GM21423 (cell line): ENCODE measurements around the gene DMBX1.

ENCODE experiments used
- ATAC-seq: cut with Tn5 transposase; IDR thresholded peaks from one replicate; pipeline ENCODE4 v1.9.1; 2021; ENCODE audit warnings: mild to moderate bottlenecking, moderate library complexity; ENCODE audit not compliant: unreplicated experiment

Gene DMBX1

DNA sequence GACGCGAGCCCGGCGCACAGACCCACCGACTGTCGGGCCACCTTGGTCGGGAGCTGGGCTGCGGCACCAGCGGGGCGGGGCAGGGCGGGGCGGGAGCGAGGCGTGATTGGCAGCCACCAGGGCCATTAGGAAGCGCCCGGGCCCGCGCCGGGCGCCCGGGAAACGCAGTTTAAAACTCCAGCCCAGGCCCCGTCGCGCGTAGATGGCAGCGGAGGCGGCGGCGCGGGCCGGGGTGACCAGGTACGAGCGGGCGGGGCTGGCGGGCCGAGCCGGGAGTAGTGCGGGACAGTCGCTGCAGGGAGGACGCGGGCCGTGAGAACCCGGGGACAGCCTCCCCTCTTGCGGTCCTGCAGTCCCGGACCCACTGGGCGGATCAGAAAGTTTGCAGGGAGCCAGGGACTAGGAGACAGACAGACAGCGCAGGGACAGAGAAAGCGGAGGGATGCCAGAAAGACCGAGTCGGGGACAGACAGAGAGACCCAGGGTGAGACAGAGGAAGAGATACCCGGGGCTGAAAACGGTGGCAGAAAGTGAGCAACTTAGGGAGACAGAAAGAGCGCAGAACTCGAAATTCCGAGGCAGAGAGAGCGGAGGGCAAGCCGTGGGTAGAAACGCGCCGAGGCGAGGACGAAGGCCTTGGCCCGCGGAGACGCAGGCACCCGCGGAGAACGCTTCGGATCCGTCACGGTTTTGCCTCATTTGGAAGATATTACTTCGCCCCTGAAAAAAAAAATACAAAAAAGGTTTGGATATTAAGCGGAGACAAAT, at the start of gene DMBX1:
DMBX1 (plus strand) TSS at position 199 of the 768 bp plus-strand sequence. CDS start 17,175 bp downstream, outside the sequence.
- no peak for ATAC-seq

DNA sequence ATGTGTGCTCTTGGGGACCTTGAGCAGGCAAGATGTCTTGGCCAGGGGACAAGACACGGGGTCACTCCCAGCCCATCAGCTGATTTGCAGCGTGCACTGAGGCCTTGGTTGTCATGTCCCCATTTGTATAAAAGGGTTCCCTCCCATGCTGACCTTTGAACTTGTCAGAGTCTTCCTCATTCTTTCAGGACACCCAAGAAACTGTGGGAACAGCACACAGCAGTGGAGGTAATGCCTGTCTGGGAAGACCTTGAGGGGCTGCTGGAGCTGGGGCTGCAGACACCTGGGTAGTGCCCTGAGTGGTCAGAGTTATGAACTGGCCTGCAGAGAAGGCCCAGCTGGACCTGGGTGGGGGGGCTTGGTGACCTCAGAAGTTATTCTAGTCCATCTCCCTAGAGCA, 49.2 kb upstream of the DMBX1 start:
- ATAC-seq, result no peak

DNA sequence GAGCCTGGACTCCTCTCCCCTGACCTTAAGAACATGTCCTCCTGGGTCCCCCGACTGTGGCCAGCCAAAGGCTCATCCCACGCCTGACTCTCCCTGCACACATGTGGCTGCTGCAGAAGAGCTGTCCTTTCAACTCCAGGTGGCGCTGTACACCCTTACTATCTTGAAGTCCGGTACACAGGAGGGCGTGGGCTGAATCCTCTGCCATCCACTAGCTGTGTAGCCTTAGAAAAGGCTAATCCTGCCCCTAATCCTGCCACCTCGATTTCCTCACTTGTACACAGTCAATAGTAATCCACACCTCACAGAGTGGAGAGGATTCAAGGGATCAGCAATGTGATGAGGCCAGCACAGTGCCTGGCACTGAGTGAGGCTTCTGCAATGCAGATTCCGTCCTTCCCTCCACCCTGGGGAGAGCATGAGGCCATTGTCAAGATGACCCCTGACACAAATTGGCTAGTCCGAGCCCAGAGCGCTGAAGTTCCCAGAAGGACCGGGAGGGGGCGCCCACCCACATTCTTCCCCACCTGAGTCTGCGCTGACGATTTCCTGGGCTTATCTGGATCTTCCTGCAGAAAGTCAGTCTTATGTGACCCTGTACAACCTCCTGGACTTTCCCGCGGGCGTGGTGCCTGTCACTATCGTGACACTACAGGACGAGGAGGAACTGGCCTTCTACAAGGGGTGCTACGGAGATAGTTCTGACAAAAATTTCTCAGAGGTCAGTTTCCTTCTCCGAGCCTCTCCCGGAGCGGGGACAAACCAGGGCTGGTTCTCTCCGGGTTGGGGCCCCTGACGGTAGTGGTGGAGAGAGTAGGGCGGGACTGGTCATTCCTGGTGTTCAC, 47.1 kb upstream of the DMBX1 start:
- ATAC-seq, result peak; percentile 59

DNA sequence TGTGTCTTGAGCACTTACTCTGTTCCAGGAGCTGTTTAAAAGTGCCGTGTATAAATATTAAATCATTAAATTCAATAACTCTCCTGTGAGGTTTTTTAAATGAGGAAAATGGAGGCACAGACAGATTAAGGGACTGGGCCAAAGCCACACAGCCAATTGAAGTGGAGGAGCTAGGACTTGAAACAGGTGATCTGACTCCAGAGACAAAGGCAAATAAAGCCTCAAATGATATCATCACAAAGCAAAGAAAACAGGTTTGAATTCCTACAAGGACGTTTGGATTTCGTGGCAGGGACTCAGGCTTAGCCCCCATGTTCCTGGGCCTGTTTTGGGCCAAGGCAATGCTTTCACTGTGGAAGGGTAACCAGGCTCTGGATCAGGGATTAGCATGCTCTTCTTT, 45.2 kb upstream of the DMBX1 start:
- no peak for ATAC-seq

DNA sequence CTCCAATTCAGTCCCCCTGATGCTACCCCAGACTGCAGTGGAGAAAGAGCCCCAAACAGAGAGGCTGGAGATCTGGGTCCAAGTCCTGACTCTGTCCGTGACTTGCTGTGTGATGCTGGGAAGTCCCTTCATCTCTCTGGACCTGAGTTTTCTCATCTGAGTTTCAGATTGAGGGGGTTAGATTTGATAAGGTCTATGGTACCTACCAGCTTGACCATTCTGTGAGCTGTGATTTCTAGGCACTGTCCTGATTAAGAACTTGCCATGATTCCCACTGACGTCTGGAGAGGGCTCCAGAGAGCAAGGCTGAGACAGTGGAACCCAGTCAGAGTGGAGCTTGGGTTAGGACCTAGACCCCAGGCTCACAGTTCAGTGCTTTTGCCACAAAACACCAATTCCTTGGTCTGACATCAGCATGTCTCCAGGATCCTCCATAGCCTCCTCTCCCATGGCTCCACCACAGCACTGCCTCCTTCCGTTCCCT, 43.8 kb upstream of the DMBX1 start:
- ATAC-seq, result no peak

DNA sequence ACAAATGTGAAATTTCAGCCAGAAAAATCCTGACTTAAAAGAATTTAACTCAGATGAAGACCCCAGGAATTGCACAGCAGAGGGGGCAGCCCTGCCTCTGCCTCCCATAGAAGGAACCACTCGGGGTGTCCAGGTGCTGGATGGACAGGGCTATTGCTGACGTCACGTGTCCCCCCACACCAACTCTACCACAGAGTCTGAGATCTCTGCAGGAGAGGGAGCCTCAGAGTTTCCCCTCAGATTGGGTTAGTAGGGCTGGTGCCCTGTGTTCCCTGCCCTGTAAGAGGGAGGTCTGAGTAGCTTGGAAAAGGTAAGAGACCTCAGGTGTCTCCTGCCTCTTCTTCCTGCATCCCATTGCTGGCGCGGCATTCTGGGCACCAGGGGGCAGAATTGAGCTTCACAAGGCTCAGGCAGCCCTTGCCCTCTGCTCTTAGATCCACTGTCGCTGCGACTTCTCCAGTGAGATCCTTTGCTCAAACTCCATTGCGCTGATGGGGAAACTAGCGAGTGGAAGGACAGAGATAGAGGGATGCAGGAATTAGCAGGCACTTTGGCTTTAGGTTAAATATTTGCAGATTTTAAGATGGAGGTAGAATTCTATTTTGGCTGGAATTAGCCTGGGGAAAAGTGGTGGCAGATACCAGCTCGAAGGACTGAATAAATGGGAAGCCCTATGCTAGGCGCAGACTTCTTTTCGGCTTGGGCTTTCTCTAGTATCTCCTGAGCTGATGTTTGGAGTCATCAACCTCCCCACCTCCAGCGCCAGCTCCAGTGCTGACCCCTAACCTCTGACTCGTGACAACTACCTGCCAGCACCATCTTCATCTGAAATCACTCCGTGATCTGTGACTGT, 42.8 kb upstream of the DMBX1 start:
- ATAC-seq, result no peak

DNA sequence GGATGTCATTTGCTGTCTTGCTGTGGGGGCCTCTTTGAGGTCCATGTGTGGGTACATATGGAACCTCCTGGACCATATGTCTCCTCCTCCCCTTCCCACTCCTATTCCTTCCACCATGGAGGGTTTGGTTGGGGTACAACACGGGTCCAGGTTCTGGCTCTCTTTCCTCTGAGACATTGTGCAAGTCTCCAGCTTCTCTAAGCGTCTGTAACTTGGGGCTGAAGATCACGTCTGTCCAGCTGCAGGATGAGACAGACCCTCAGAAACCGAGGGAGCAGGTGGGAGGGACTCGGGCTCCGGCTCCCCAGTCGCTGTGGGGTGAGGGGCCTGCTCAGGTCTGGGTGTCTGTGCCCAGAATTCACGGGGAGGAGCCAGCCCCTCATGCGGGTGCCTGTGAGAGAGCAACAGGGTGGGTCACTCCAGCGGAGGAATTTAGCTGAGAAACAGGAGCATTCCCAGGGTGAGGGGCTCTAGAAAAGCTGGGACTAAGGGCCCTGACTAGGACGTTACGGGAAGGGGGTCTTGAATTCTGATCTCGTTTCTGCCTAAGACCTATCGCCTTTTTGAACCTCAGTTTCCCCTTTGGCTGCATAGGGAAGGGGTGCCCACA, 42.0 kb upstream of the DMBX1 start:
- no peak for ATAC-seq

DNA sequence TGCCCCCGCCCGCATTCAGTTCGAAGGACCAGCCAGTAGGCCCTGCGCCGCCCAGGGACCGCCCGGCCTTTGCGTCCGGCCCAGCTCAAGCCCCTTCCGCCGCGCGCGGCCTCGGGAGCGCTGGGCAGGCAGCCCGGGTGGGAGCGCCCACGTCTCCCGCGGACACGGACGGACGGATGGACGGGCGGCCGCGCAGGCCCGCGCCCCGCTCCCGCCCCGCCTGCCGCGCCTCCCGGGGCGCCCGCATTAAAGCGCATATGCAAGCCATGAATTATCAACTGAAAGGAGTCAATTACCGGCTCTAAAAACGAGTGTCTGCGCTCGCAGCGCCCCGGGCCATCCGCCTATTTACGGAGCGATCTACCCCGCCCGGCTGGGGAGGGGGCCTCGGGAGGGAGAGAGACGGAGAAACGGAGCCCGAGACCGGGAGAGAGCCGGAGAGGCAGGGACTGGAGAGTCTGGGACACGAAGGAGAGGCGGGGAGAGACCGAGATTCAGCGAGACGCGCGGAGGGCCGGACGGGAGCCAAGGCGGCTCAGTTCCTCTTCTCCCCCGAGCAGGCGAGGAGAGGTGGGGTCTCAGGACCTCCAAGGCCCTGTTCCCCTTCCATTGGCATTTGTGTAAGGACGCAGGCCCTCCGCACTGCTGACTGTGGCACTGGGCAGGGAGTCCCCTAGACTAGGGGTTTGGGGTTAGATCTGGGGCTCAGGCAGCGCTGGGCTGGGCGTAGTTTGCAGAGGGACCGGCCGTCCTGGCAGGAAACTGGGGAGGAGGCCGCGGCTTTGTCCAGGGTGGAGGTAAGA, 41.3 kb upstream of the DMBX1 start:
- no peak for ATAC-seq

DNA sequence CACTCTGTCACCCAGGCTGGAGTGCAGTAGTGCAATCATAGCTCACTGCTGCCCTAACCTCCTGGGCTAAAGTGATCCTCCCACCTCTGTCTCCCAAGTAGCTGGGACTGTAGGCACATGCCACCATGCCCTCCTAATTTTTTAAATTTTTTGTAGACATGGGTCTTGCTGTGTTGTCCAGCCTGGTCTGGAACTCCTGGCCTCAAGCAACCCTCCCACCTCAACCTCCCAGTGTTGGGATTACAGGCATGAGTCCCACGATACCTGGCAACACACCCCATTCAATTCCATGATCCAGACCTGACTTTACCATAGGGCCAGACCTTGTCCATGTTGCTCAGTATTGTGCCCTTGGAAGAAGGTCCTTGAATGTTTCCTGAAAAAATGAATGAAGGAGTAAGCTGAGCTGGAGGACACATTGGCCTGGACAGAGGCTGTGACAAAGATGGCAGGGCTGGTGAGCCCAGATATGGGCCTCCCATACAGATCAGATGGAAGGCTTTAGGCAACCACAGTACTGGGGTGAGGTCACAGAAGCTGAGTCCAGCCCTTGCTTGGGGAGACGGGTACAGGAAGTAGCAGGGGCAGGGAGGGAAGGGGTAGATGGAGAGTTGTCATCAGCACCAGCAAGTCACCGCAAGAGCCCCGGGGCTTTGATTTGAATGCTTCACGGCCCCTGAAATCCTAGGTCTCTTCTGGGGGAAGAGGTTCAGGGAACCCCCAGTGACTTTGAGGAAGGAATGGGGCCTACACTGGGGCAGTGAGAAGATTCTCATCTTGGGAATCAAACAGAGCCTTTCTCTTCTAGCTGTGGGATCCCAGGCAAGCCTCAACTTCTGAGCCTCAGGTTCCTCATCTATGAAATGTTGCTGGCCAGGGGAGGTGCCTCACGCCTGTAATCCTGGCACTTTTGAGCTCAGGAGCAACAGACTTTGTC, 40.1 kb upstream of the DMBX1 start:
- no peak for ATAC-seq

DNA sequence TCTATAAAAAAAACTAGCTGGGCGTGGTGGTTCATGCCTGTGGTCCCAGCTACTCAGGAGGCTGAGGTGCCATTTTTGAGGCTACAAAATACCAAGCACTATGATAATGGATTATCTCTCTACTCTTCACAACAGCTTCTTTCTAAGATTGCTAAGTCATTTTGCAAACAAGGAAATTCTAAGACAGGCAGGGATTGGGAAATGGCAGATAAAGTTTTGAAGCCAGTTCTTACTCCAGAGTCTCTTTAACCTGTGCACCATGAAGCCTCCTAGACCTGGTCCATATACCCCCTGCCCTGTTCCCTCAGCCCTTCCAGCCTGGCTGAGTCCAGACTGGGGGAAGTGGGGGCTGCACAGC, 39.5 kb upstream of the DMBX1 start:
- no peak for ATAC-seq

DNA sequence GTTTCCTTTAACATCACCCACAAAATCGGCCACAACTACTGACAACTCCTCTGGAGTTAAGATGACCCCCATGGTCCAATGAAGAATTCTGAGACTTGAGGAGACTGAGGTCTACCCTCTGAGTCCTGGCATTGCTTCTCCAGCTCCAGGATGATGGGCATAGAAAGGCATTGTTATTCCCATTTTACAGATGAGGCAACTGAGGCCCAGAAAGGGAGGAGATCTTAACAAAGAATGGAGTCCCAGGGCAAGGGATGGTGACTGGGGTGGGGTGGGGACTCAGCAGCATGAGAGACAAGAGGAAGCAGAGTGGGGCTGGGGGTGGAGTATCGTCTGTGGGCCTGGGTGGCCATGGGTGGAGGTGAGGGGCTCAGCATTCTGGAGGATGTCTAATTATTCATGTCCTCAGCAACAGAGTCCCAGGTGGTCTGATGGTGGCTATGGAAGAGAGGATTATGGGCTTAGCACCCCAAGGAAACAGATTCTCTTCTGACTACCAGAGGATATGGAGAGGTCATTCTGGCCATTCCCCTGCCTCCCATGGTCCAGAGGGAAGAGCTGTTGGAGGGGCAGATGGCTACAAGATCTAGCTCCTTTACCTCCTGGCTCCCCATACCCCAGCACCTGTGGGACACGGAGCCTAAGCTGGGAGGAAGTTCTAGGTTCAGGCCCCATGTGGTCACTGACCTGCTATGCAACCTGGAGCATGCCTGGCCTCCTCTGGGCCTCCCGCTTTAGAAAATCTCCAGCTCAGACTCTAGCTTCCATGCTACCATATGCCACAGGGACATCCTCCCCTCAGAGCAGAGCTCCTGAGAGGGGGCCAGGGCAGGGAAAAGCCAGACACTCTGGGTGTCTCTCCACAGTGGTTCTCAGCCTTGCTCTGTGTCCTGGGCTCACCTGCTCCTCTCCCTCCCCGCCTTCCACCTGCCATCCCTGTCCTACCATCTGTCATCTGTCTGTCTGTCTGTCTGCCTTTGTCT, 37.4 kb upstream of the DMBX1 start:
- ATAC-seq, result no peak

DNA sequence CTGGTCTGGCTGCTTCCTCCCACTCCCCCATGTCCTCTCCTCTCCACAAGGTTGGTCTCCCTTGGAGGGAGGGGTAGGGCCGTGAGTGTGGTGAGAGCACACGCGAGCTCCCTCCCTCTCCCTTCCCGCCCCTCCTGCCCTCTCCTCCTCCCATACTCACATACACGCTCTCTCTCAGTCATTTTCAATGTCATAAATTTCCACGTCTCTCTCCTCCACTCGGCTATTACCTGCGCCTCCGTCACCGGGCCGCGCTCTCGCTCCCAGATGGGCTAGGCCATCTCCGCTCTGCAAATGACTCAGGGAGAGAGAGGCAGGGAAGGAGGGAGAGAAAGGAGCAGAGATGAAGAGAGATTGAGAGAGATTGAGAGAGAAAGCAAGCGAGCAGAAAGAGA, 36.7 kb upstream of the DMBX1 start:
- ATAC-seq, result no peak

DNA sequence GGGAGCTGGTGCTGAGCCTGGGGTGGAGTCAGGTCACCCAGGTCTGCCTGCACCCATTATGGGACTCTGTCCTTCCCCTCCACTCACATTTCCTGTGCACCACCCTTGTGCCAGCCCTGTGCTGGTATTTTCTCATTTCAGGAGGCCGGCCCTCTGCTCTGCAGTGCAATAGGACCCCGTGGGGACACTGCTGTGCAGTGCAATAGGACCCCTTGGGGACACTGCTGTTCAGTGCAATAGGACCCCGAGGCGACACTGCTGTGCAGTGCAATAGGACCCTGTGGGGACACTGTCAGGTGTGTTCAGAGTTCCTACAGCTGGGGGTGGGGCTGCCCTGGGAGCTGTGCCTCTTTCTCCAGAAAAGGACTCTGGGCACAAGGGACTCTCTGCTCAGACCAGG, 36.2 kb upstream of the DMBX1 start:
- ATAC-seq, result no peak

DNA sequence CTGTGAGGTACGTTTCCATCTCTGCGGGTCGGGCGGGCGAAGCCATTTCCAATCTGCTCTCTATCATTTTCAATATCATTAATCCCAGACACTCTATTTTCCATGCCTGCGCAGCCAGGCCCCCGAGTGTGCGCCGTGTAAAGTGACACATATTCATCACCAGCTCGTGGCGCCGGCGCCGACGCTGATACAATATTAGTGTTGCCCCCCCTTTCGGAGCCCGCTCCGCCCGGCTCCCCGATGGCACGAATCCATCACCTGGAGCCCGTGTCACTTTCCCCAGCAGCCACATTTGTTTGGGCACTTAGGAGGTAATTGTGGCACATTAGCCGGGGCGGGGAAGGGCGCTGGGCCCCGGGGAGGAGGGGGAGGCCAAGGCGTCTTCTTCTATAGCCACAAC, 33.7 kb upstream of the DMBX1 start:
- ATAC-seq, result no peak

DNA sequence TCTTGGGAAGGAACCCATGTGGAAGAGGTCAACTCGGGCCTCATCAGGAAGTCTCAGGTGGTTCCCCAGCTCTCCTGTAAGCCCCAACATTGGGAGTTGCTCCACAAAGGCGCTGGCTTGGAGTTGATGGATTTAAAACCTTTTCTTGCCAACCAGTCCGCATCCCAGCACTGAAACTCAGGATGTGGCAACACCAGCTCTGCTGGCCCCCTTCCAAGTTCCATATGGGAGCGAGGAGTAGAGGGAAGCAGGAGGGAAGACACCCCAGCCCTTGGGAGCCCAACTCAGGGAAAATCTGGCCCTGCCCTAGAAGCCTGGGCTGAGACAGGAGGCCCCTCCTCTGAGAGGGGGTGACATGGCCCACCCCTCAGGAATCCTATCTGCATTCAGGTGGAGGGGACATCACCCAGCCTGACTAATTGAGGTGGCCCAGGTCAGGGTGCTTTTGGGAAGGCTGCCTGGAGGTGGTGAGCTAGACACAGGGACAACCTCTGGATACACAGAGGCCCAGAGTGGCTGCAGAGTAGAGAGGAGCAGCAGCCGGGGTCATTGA, 33.1 kb upstream of the DMBX1 start:
- no peak for ATAC-seq

DNA sequence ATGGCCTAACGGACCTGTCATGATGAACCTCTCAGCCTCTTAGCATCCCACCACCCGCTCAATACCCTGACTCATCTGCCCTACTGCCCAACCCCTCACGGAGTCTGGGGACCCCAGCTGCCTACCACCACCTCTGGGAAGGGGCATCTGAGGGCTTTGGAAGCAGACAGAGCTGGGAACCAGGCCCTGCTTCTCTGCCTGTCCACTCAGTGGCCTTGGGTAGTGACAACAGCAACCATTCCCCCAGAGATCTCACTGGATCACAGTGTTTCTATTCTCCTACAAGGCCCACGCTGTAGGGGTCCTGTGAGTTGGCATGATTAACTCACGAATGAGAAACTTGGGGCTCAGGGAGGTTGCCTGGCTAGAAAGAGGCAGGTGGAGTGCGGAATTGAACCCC, 32.5 kb upstream of the DMBX1 start:
- no peak for ATAC-seq

DNA sequence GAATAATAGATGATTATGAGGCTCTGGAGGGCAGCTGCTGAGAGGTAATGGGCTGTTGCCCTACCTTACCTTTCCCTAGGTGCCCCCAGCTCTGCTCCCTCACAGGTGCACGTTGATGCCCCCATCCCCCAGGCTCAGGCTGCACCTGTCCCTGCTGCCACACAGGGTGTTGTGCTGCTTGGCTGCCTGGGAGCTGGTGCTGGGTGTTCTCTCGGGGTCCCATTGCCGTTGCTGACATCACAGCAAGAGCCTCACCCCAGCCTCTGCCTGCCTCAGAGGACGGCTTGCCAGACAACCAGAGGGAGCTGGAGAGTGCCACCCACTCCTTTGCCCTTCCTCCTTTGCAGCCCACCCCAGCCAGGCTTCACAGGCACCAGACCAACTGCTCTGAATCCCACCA, 31.4 kb upstream of the DMBX1 start:
- no peak for ATAC-seq
